OCI-LY7 (cell line): ENCODE results near the gene F13A1. TPM values are rescaled to one million over a fixed set of nuclear protein-coding genes. Genes with fewer than 3 reads are reported as not detected.

Experiments
- BruUV-seq: library from RNA; stranded (reverse); fragments of 400-500 nt; replicated peaks from 2 replicates; lab custom pipeline; 2021; lab: Mats Ljungman, UMichigan
- CTCF ChIA-PET: fragments of 300-600 bp; sonication (Branson Sonifier 250); formaldehyde crosslinking; loops from one replicate; lab custom pipeline; 2022; ENCODE audit warnings: antibody characterized with exemption; ENCODE audit not compliant: unreplicated experiment; lab: Charles Lee
- POLR2A ChIA-PET: fragments of 300-600 bp; sonication (Branson Sonifier 250); formaldehyde crosslinking; loops from one replicate; lab custom pipeline; 2022; ENCODE audit warnings: antibody characterized with exemption; lab: Charles Lee
- DNase-seq: peaks from one replicate; pipeline ENCODE4 v3.0.0-alpha.2; 2015; ENCODE audit warnings: low spot score
- H2AFZ ChIP-seq: fragments of 200-600 bp; sonication (generic), shearing (Covaris generic); 2 replicates; pipeline ENCODE4 v1.6.1; 2014; ENCODE audit warnings: mild to moderate bottlenecking, antibody characterized with exemption, low read length, moderate library complexity
- H3K27ac ChIP-seq: fragments of 200-600 bp; sonication (generic); 2 replicates; pipeline ENCODE4 v1.5.1; 2014; ENCODE audit warnings: mixed run types, low read depth, mild to moderate bottlenecking, moderate library complexity, low read length, inconsistent platforms; ENCODE audit not compliant: poor library complexity, severe bottlenecking
- H3K36me3 ChIP-seq: fragments of 200-600 bp; sonication (generic); 2 replicates; pipeline ENCODE4 v1.6.1; 2014; ENCODE audit warnings: mild to moderate bottlenecking, antibody characterized with exemption, low read length, moderate library complexity, mixed read lengths; ENCODE audit not compliant: insufficient read depth
- H3K4me1 ChIP-seq: fragments of 200-600 bp; sonication (generic); 2 replicates; pipeline ENCODE4 v1.5.1; 2014; ENCODE audit warnings: mild to moderate bottlenecking, low read length; ENCODE audit not compliant: insufficient read depth, poor library complexity, severe bottlenecking
- H3K4me2 ChIP-seq: fragments of 200-600 bp; sonication (generic); 2 replicates; pipeline ENCODE4 v1.6.1; 2014; ENCODE audit warnings: mild to moderate bottlenecking, low read length
- H3K4me3 ChIP-seq: fragments of 200-600 bp; sonication (generic); 2 replicates; pipeline ENCODE4 v1.5.1; 2014; ENCODE audit warnings: mild to moderate bottlenecking, low read depth, low read length; ENCODE audit not compliant: poor library complexity, severe bottlenecking
- H3K79me2 ChIP-seq: fragments of 200-600 bp; sonication (generic); 2 replicates; pipeline ENCODE4 v1.6.1; 2016; ENCODE audit warnings: low read depth, mild to moderate bottlenecking, low read length, moderate library complexity, mixed read lengths; ENCODE audit not compliant: insufficient read depth
- H3K9me2 ChIP-seq: fragments of 200-600 bp; sonication (generic); 2 replicates; pipeline ENCODE4 v1.6.1; 2016; ENCODE audit warnings: mild to moderate bottlenecking, low read length, mixed read lengths; ENCODE audit not compliant: insufficient read depth
- H3K9me3 ChIP-seq: fragments of 200-600 bp; sonication (generic); 2 replicates; pipeline ENCODE4 v1.6.1; 2014; ENCODE audit warnings: mild to moderate bottlenecking, mixed run types, low read length, mixed read lengths
- H4K20me1 ChIP-seq: fragments of 200-600 bp; sonication (generic); 2 replicates; pipeline ENCODE4 v1.6.1; 2014; ENCODE audit warnings: mild to moderate bottlenecking, antibody characterized with exemption, low read length, moderate library complexity, mixed read lengths; ENCODE audit not compliant: insufficient read depth
- EZH2phosphoT487 ChIP-seq: fragments of 200-600 bp; sonication (generic); IDR thresholded peaks from 2 replicates; pipeline ENCODE4 v1.6.1; 2018; ENCODE audit warnings: low read depth, borderline replicate concordance, mild to moderate bottlenecking, mixed run types, antibody characterized with exemption, low read length, moderate library complexity, mixed read lengths
- intact Hi-C: fragments of 100-400 bp; cut with micrococcal nuclease; formaldehyde crosslinking; loops from one replicate; pipeline ENCODE4 v1.10.0; 2022; ENCODE audit not compliant: unreplicated experiment
- total RNA-seq, 2 experiments: library from RNA; depleted of rRNA in 1 of 2; stranded (reverse); fragments of >200 nt in 1 of 2; shearing (Covaris generic) in 1 of 2; gene quantifications; 2 replicates each; pipeline ENCODE4 v1.2.3, GENCODE V29; 2014 to 2022
- TF ChIP-seq, protein P1 (sequence below): fragments of 200-600 bp; sonication (generic); conservative IDR thresholded peaks from 2 replicates; pipeline ENCODE4 v1.5.1; 2014; ENCODE audit warnings: mild to moderate bottlenecking, antibody characterized with exemption, low read length, moderate library complexity, mixed read lengths

Gene F13A1
- total RNA-seq, 2 experiments from 2014 or later: 0.13 to 0.63 TPM

- peaks cover 34% of the 10 kb centered on the region for H3K4me1 ChIP-seq
- no peak for DNase-seq
- H2AFZ ChIP-seq: no peak overlapping the region
- no peaks in the 10 kb centered on the region for H4K20me1 ChIP-seq
- BruUV-seq: no TSS peak
- ChIA-PET POLR2A (interaction anchor here (0.7 to 3.4 kb wide), 4 partner anchors 12 to 276 kb away, joined by 3 to 12 read pairs (median 4); no protein-coding TSS in a partner anchor), CTCF (no interaction called here)
- TF ChIP-seq, protein P1, sequence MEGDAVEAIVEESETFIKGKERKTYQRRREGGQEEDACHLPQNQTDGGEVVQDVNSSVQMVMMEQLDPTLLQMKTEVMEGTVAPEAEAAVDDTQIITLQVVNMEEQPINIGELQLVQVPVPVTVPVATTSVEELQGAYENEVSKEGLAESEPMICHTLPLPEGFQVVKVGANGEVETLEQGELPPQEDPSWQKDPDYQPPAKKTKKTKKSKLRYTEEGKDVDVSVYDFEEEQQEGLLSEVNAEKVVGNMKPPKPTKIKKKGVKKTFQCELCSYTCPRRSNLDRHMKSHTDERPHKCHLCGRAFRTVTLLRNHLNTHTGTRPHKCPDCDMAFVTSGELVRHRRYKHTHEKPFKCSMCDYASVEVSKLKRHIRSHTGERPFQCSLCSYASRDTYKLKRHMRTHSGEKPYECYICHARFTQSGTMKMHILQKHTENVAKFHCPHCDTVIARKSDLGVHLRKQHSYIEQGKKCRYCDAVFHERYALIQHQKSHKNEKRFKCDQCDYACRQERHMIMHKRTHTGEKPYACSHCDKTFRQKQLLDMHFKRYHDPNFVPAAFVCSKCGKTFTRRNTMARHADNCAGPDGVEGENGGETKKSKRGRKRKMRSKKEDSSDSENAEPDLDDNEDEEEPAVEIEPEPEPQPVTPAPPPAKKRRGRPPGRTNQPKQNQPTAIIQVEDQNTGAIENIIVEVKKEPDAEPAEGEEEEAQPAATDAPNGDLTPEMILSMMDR: no peak
- no peak for TF ChIP-seq EZH2phosphoT487
- H3K27ac ChIP-seq: no peak overlapping the region
- no peaks in the 10 kb centered on the region for H3K79me2 ChIP-seq
- H3K4me3 ChIP-seq: no peak overlapping the region
- no peaks in the 10 kb centered on the region for H3K9me2 ChIP-seq
- intact Hi-C loops: no loop called here
- peaks cover 9% of the 10 kb centered on the region; the same call in 1 of the 2 replicates for H3K9me3 ChIP-seq
- H3K4me2 ChIP-seq: no peak overlapping the region
- peaks cover 10% of the 10 kb centered on the region; the same call in 1 of the 2 replicates for H3K36me3 ChIP-seq
These were observed 44.8 kb upstream of the F13A1 start for GRCh38 chr6:6365242-6365641.

DNA sequence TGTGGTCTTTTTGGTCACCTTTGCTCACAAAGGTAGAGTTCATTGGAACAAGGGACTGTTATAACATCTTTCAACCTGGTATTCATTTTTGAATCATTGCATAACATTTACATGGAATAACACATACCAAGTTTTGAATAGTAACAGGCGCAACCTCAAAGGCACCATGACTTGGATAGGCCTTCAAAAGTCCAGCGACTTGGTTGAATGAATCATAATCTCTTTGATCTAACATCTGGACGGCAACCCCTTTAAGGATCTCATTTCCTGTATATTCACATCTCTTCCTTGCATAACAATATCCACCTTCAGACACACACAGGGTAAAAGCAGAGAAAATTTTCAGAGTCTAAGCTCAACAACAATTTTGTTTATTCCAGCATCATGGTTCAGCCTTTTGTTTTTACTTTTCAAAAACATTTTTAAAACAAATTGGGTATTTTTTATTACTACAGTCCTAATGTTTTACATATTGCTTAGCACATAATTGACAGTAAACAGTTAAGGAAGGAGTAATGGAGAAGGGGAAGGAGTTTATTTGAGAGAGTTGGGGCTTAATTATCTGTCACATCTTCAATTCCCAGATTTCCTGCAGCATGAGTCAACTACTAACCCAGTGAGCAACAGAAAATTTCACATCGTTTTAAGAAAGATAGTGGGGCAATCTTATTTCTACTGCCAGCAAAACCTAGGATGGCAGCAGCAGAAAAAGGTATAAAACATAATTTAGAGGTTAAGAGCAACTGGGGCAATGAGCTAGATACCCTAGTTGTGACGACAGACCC, 41.8 kb upstream of the F13A1 start:
- Histone ChIP-seq H2AFZ (peak overlapping the region; percentile 78; the same call in 1 of the 2 replicates), H3K27ac (peak overlapping the region; percentile 64), H3K79me2 (no peaks in the 10 kb centered on the region), H3K9me3 (peaks cover 12% of the 10 kb centered on the region; the same call in 1 of the 2 replicates), H3K4me2 (peak overlapping the region; percentile 61), H3K4me3 (peak overlapping the region; percentile 34), H3K9me2 (no peaks in the 10 kb centered on the region), H3K4me1 (peaks cover 38% of the 10 kb centered on the region), H3K36me3 (peaks cover 10% of the 10 kb centered on the region; the same call in 1 of the 2 replicates), H4K20me1 (no peaks in the 10 kb centered on the region)
- ChIA-PET CTCF (no interaction called here), POLR2A (interaction anchor here (0.6 to 3.4 kb wide), 8 partner anchors 9 to 355 kb away, joined by 3 to 22 read pairs (median 4); no protein-coding TSS in a partner anchor)
- TF ChIP-seq EZH2phosphoT487: no peak
- TF ChIP-seq, protein P1: no peak
- DNase-seq: peak; percentile 75
- BruUV-seq: no TSS peak
- intact Hi-C loops: no loop called here
